ENCODE results near the gene DYDC2. TPM values are rescaled to one million over a fixed set of nuclear protein-coding genes. Genes with fewer than 3 reads are reported as not detected.
"Not testable (repeated sequence)": the region's sequence is repeated elsewhere in the genome, so short reads cannot be mapped to it uniquely, and the experiment has no call there.

DYDC2 gene
- total RNA-seq, 1 experiment from 2014 or later: not detected

- Histone ChIP-seq H3K36me3 (no peaks in the 10 kb centered on the region), H3K4me3 (no peak overlapping the region), H3K9me3 (replicated peaks) (no peaks in the 10 kb centered on the region; the same call in 1 of the 2 replicates), H3K4me1 (replicated peaks) (no peaks in the 10 kb centered on the region), H3K27me3 (replicated peaks) (no peaks in the 10 kb centered on the region), H3K27ac (no peak overlapping the region)
- no peak for DNase-seq (ENCODE audit: low read depth in 1 of 2, low spot score in 2 of 2)
Measured at GRCh38 chr10:80344276-80344675, 12.3 kb upstream of the DYDC2 start.

GRCh38 chr10:80344912-80345311 lies 11.7 kb upstream of the DYDC2 start:
- no peaks in the 10 kb centered on the region; the same call in 1 of the 2 replicates for H3K9me3 ChIP-seq (replicated peaks)
- H3K4me1 ChIP-seq (replicated peaks): no peaks in the 10 kb centered on the region
- H3K36me3 ChIP-seq: no peaks in the 10 kb centered on the region
- no peak overlapping the region for H3K27ac ChIP-seq
- no peak overlapping the region for H3K4me3 ChIP-seq
- H3K27me3 ChIP-seq (replicated peaks): no peaks in the 10 kb centered on the region
- no peak for DNase-seq (ENCODE audit: low read depth in 1 of 2, low spot score in 2 of 2)

- Histone ChIP-seq H3K4me1 (replicated peaks) (no peaks in the 10 kb centered on the region), H3K27me3 (replicated peaks) (peaks cover 2% of the 10 kb centered on the region; the same call in 1 of the 2 replicates), H3K36me3 (no peaks in the 10 kb centered on the region), H3K27ac (no peak overlapping the region), H3K9me3 (replicated peaks) (no peaks in the 10 kb centered on the region), H3K4me3 (no peak overlapping the region)
- no peak for DNase-seq (ENCODE audit: low read depth in 1 of 2, low spot score in 2 of 2)
Measured at GRCh38 chr10:80350251-80350650, 6.3 kb upstream of the DYDC2 start.

GRCh38 chr10:80351220-80351619 lies 5.4 kb upstream of the DYDC2 start:
- Histone ChIP-seq H3K27ac (no peak overlapping the region), H3K4me1 (replicated peaks) (no peaks in the 10 kb centered on the region; the same call in 1 of the 2 replicates), H3K36me3 (no peaks in the 10 kb centered on the region), H3K4me3 (no peak overlapping the region), H3K9me3 (replicated peaks) (no peaks in the 10 kb centered on the region), H3K27me3 (replicated peaks) (peaks cover 9% of the 10 kb centered on the region)
- DNase-seq (ENCODE audit: low read depth in 1 of 2, low spot score in 2 of 2): no peak

GRCh38 chr10:80356989-80357850 lies 639 bp downstream of the DYDC2 start:
- peaks cover 14% of the 10 kb centered on the region for H3K27me3 ChIP-seq (replicated peaks)
- no peak for DNase-seq (ENCODE audit: low read depth in 1 of 2, low spot score in 2 of 2)
- no peak overlapping the region for H3K4me3 ChIP-seq
- peaks cover 4% of the 10 kb centered on the region for H3K4me1 ChIP-seq (replicated peaks)
- no peaks in the 10 kb centered on the region for H3K36me3 ChIP-seq
- no peak overlapping the region for H3K27ac ChIP-seq
- no peaks in the 10 kb centered on the region for H3K9me3 ChIP-seq (replicated peaks)

- Histone ChIP-seq H3K9me3 (replicated peaks) (no peaks in the 10 kb centered on the region), H3K27ac (no peak overlapping the region), H3K4me1 (replicated peaks) (peaks cover 4% of the 10 kb centered on the region), H3K27me3 (replicated peaks) (peaks cover 14% of the 10 kb centered on the region), H3K4me3 (no peak overlapping the region), H3K36me3 (no peaks in the 10 kb centered on the region)
- DNase-seq (ENCODE audit: low read depth in 1 of 2, low spot score in 2 of 2): no peak
Measured at GRCh38 chr10:80357851-80358125, 1.2 kb downstream of the DYDC2 start.

- not testable (repeated sequence) for H3K4me3 ChIP-seq; H3K9me3 ChIP-seq (replicated peaks); H3K4me1 ChIP-seq (replicated peaks); H3K27ac ChIP-seq; DNase-seq (ENCODE audit: low read depth in 1 of 2, low spot score in 2 of 2); H3K36me3 ChIP-seq
- H3K27me3 ChIP-seq (replicated peaks): peaks cover 14% of the 10 kb centered on the region
Measured at GRCh38 chr10:80358925-80359324, 2.3 kb downstream of the DYDC2 start.

- H3K27ac ChIP-seq: no peak overlapping the region
- peaks cover 4% of the 10 kb centered on the region for H3K4me1 ChIP-seq (replicated peaks)
- DNase-seq (ENCODE audit: low read depth in 1 of 2, low spot score in 2 of 2): no peak
- no peaks in the 10 kb centered on the region for H3K36me3 ChIP-seq
- H3K27me3 ChIP-seq (replicated peaks): peaks cover 16% of the 10 kb centered on the region
- H3K4me3 ChIP-seq: no peak overlapping the region
- no peaks in the 10 kb centered on the region for H3K9me3 ChIP-seq (replicated peaks)
Measured at GRCh38 chr10:80359644-80360043, 3.1 kb downstream of the DYDC2 start.

GRCh38 chr10:80365510-80365909 lies 8.9 kb downstream of the DYDC2 start:
- no peak overlapping the region for H3K4me3 ChIP-seq
- no peaks in the 10 kb centered on the region for H3K9me3 ChIP-seq (replicated peaks)
- DNase-seq (ENCODE audit: low read depth in 1 of 2, low spot score in 2 of 2): no peak
- H3K4me1 ChIP-seq (replicated peaks): no peaks in the 10 kb centered on the region
- no peaks in the 10 kb centered on the region for H3K36me3 ChIP-seq
- no peak overlapping the region for H3K27ac ChIP-seq
- H3K27me3 ChIP-seq (replicated peaks): peaks cover 3% of the 10 kb centered on the region; the same call in 1 of the 2 replicates

GRCh38 chr10:80371467-80371866 lies 14.9 kb downstream of the DYDC2 start:
- Histone ChIP-seq H3K9me3 (replicated peaks) (no peaks in the 10 kb centered on the region), H3K4me3 (no peak overlapping the region), H3K27me3 (replicated peaks) (no peaks in the 10 kb centered on the region), H3K36me3 (no peaks in the 10 kb centered on the region), H3K27ac (no peak overlapping the region), H3K4me1 (replicated peaks) (no peaks in the 10 kb centered on the region)
- DNase-seq (ENCODE audit: low read depth in 1 of 2, low spot score in 2 of 2): no peak

- H3K9me3 ChIP-seq (replicated peaks): no peaks in the 10 kb centered on the region
- no peak overlapping the region for H3K27ac ChIP-seq
Measured at GRCh38 chr10:80372675-80373074, 16.1 kb downstream of the DYDC2 start.

GRCh38 chr10:80373502-80373901 lies 16.9 kb downstream of the DYDC2 start:
- no peak for DNase-seq (ENCODE audit: low read depth in 1 of 2, low spot score in 2 of 2)
- Histone ChIP-seq H3K27me3 (replicated peaks) (no peaks in the 10 kb centered on the region), H3K27ac (no peak overlapping the region), H3K9me3 (replicated peaks) (no peaks in the 10 kb centered on the region), H3K36me3 (no peaks in the 10 kb centered on the region), H3K4me3 (no peak overlapping the region), H3K4me1 (replicated peaks) (peaks cover 5% of the 10 kb centered on the region)

More at GRCh38 chr10:80372675-80373074, 16.1 kb downstream of the DYDC2 start:
- no peaks in the 10 kb centered on the region for H3K4me1 ChIP-seq (replicated peaks)
- no peaks in the 10 kb centered on the region for H3K36me3 ChIP-seq
- H3K4me3 ChIP-seq: no peak overlapping the region
- H3K27me3 ChIP-seq (replicated peaks): no peaks in the 10 kb centered on the region
- DNase-seq (ENCODE audit: low read depth in 1 of 2, low spot score in 2 of 2): no peak

- Histone ChIP-seq H3K27me3 (replicated peaks) (no peaks in the 10 kb centered on the region), H3K27ac (no peak overlapping the region), H3K4me3 (no peak overlapping the region), H3K4me1 (replicated peaks) (peaks cover 27% of the 10 kb centered on the region), H3K36me3 (no peaks in the 10 kb centered on the region), H3K9me3 (replicated peaks) (no peaks in the 10 kb centered on the region)
- no peak for DNase-seq (ENCODE audit: low read depth in 1 of 2, low spot score in 2 of 2)
Measured at GRCh38 chr10:80379701-80380100, 23.1 kb downstream of the DYDC2 start.

GRCh38 chr10:80380185-80380584 lies 23.6 kb downstream of the DYDC2 start:
- Histone ChIP-seq H3K27me3 (replicated peaks) (no peaks in the 10 kb centered on the region), H3K36me3 (no peaks in the 10 kb centered on the region), H3K27ac (no peak overlapping the region), H3K4me1 (replicated peaks) (peaks cover 27% of the 10 kb centered on the region), H3K9me3 (replicated peaks) (no peaks in the 10 kb centered on the region), H3K4me3 (no peak overlapping the region)
- no peak for DNase-seq (ENCODE audit: low read depth in 1 of 2, low spot score in 2 of 2)

GRCh38 chr10:80382989-80383388 lies 26.4 kb downstream of the DYDC2 start:
- peak in 1 of 2 experiments; percentile 62 for DNase-seq (ENCODE audit: low read depth in 1 of 2, low spot score in 2 of 2)
- no peaks in the 10 kb centered on the region for H3K36me3 ChIP-seq

More at GRCh38 chr10:80382989-80383388, 26.4 kb downstream of the DYDC2 start:
- no peaks in the 10 kb centered on the region for H3K27me3 ChIP-seq (replicated peaks)
- H3K4me1 ChIP-seq (replicated peaks): peaks cover 24% of the 10 kb centered on the region
- H3K4me3 ChIP-seq: no peak overlapping the region
- H3K9me3 ChIP-seq (replicated peaks): no peaks in the 10 kb centered on the region
- H3K27ac ChIP-seq: no peak overlapping the region

Data from SJSA1 (cell line).